Jurkat, Clone E6-1 (cell line): ENCODE measurements around the gene GPC6.

Experiments used
- DNase-seq: peaks from one replicate; pipeline ENCODE4 v3.0.0-alpha.2; 2011; ENCODE audit warnings: low read depth, low spot score
- H3K4me3 ChIP-seq: 2 replicates; pipeline ENCODE4 v1.5.1; 2011; ENCODE audit warnings: mild to moderate bottlenecking, low read length, control low read depth, moderate library complexity

The GPC6 gene

GRCh38 chr13:93517658-93518057 lies 291.1 kb downstream of the GPC6 start:
- H3K4me3 ChIP-seq, result no peak overlapping the region
- no peak for DNase-seq

GRCh38 chr13:93521307-93521706 lies 294.7 kb downstream of the GPC6 start:
- DNase-seq, result no peak
- H3K4me3 ChIP-seq, result no peak overlapping the region

DNA sequence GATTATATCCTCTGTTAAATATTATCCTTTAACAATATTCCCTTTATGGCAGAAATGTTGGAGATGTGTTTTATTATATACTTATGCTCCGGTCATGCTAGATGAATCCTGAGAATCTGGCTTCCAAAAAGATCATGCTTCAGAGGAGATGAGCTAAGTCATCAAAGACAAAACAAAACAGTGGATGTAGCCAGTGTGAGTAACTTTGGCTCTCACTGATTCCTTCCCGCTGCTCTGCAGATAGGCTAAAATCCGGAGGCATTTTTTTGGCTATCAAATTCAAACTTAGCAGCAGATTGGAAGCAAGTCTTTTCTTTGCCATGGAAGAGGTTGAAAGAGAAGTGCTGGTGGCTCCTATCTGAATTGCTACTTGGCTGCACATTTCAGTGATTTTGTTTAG lies 295.9 kb downstream of the GPC6 start:
- no peak for DNase-seq
- H3K4me3 ChIP-seq, result no peak overlapping the region

GRCh38 chr13:93525087-93525486 lies 298.5 kb downstream of the GPC6 start:
- DNase-seq, result no peak
- no peak overlapping the region for H3K4me3 ChIP-seq

- H3K4me3 ChIP-seq, result no peak overlapping the region
- no peak for DNase-seq
Measured at GRCh38 chr13:93527748-93528297, 301.2 kb downstream of the GPC6 start.

DNA sequence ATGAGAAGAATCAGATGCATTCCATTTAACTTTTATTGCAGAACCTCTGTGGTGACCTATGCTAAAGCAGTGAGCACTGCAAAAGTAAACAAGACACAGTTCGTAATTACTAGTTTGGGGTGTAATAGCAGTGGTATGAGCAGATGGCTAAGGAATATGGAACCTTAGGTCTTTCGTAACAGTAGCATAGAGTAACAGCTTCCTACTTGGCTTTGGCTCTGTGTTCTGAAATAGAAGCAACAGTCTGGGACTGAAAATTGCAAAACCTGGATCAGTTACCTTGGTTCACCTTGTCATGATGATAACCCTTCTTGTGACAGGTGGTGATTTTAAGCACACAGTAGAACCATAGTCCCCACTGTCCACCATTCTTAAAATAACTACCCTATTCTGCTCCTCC lies 303.4 kb downstream of the GPC6 start:
- H3K4me3 ChIP-seq, result no peak overlapping the region
- DNase-seq, result no peak

GRCh38 chr13:93534181-93534700 lies 307.6 kb downstream of the GPC6 start:
- no peak overlapping the region for H3K4me3 ChIP-seq
- DNase-seq, result no peak

DNA sequence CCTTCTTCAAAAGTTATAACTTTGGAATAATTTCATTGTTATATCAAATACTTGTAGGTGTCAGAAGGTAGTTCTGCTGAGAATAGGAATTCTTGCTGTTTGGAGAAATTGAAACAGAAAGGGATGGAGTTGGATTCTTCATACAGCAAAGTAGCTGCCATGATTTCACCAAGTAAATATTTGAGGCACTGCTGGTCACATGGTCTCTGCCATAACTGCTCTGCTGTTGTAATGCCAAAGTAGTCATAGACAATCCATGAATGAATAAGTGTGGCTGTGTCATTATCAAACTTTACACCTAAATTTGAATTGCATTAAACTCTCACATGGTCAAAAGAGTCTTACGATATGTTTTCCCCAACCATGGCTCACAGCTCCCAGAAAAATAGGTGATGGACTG lies 308.6 kb downstream of the GPC6 start:
- no peak overlapping the region for H3K4me3 ChIP-seq
- no peak for DNase-seq

DNA sequence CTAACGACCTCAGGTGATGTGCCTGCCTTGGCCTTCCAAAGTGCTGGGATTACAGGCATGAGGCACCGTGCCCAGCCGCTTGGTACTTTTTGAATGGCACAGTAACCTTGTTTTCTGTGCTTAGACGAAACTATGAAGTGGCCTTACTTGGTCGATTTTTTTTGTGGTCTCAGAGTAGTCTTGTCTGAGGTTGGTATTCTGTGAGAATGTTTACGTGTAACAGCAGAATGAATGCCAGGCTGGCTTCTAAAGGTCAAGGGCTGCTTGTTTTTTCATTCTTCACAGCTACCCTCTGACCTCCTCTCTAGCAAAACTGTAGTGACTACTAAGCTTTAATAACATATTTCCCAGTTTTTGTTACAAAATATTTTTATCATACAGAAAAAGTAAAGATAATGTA lies 313.3 kb downstream of the GPC6 start:
- H3K4me3 ChIP-seq, result no peak overlapping the region
- no peak for DNase-seq

- no peak for DNase-seq
- no peak overlapping the region for H3K4me3 ChIP-seq
Measured at GRCh38 chr13:93547886-93548285, 321.3 kb downstream of the GPC6 start.

- H3K4me3 ChIP-seq, result no peak overlapping the region
- no peak for DNase-seq
Measured at GRCh38 chr13:93549326-93550005, 322.9 kb downstream of the GPC6 start.

- DNase-seq, result no peak
- H3K4me3 ChIP-seq, result no peak overlapping the region
Measured at GRCh38 chr13:93550236-93550635, 323.6 kb downstream of the GPC6 start.

DNA sequence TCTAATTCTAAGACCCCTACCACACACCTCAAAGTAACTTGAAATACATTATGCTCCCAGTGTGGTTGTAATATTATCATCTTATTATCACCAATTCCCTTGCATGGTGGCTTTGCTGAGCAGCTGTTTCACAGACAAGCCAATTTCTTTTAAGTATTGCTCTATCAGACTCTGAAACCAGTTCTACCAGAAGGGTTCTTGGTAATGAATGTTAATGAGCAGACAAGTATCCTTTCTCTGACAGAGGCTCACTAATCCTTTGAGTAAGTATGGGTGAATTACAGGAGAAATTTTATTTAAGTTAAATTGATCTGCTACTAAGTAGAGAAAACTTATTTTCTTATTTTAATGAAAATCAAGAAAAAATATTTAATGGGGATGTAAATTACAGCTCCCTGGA lies 326.0 kb downstream of the GPC6 start:
- no peak for DNase-seq

DNA sequence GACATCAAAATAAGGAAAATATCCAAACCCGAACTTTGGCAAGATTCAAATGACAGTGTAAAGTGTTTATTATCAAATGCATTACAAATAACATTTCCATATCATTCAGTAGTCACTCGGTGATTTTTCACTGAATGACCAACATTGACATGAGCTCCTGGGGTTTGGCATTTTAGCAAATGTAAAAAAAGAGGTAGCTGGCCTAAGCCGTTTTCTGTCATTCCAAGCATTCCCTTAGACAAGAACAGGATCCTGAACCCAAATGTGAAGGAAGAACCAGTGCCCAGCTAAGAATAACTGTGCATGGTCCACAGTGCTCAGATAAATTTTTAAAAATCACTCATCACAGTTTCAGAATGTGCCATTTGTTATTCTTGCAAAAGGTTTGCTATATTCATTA lies 327.9 kb downstream of the GPC6 start:
- H3K4me3 ChIP-seq, result no peak overlapping the region
- no peak for DNase-seq

More for the DNA sequence above, 326.0 kb downstream of the GPC6 start:
- H3K4me3 ChIP-seq, result no peak overlapping the region

DNA sequence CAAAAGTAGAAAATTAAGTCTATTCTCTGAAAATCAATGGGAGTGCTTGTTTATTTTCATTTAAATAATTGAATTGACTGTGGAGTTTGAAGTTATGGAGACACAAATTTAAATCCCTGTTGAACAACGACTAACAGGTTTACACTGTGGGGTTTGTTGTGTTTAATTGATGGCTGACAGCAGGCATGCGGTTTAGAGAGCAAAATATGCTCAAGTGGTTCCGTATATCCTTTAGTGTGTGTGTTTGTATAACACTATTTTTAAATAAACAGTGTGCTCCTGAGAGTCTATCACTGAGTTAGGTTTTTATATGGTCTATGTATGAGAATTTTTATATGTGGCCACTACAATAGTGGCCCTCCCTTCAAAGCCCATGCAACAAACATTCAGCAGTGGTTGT lies 332.0 kb downstream of the GPC6 start:
- DNase-seq, result no peak
- no peak overlapping the region for H3K4me3 ChIP-seq

GRCh38 chr13:93559718-93560117 lies 333.1 kb downstream of the GPC6 start:
- DNase-seq, result no peak
- no peak overlapping the region for H3K4me3 ChIP-seq

- no peak overlapping the region for H3K4me3 ChIP-seq
- no peak for DNase-seq
Measured at GRCh38 chr13:93561576-93562225, 335.1 kb downstream of the GPC6 start.

DNA sequence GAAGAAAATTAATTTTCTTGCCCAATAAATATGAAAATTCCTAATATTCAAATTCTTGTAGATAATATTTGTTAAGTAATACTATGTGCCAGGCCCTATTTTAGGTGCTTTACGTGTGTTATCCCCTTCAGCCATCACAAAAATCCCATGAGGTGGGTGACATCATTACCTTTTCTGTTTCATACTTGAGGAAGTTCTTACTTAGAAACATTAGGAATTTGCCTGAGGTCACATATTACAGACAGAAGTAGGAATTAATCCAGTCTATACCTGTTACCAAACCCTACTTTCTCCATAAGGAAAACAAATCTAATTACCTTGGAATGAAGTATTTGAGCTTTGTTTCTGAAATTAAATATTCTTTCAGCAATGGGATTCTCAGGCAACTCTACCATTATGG lies 336.1 kb downstream of the GPC6 start:
- DNase-seq, result no peak

GRCh38 chr13:93577105-93577504 lies 350.5 kb downstream of the GPC6 start:
- no peak overlapping the region for H3K4me3 ChIP-seq
- DNase-seq, result no peak

More for the DNA sequence above, 336.1 kb downstream of the GPC6 start:
- H3K4me3 ChIP-seq, result no peak overlapping the region

- no peak for DNase-seq
- H3K4me3 ChIP-seq, result no peak overlapping the region
Measured at GRCh38 chr13:93589788-93590187, 363.2 kb downstream of the GPC6 start.

- DNase-seq, result no peak
- no peak overlapping the region for H3K4me3 ChIP-seq
Measured at GRCh38 chr13:93603043-93603442, 376.4 kb downstream of the GPC6 start.
